ENCODE results near the gene FOXO4.

The FOXO4 gene

GRCh38 chrX:71147496-71148277 is 52.0 kb downstream of the FOXO4 start:
- Mint-ChIP-seq H3K27ac (no peak overlapping the region), H3K9me3 (no peaks in the 10 kb centered on the region), H3K27me3 (no peaks in the 10 kb centered on the region), H3K36me3 (ENCODE audit: low read depth) (no peaks in the 10 kb centered on the region), H3K4me1 (ENCODE audit: low read depth) (peaks cover 10% of the 10 kb centered on the region), H3K4me3 (no peak overlapping the region)

- peaks cover 10% of the 10 kb centered on the region for H3K4me1 Mint-ChIP-seq (ENCODE audit: low read depth)
- H3K9me3 Mint-ChIP-seq = no peaks in the 10 kb centered on the region
- no peaks in the 10 kb centered on the region for H3K36me3 Mint-ChIP-seq (ENCODE audit: low read depth)
- no peak overlapping the region for H3K4me3 Mint-ChIP-seq
- H3K27me3 Mint-ChIP-seq = no peaks in the 10 kb centered on the region
- H3K27ac Mint-ChIP-seq = no peak overlapping the region
Observed at GRCh38 chrX:71148278-71148663, 52.6 kb downstream of the FOXO4 start.

GRCh38 chrX:71151366-71151765 is 55.7 kb downstream of the FOXO4 start:
- Mint-ChIP-seq H3K9me3 (no peaks in the 10 kb centered on the region), H3K27ac (no peak overlapping the region), H3K4me1 (ENCODE audit: low read depth) (peaks cover 2% of the 10 kb centered on the region), H3K4me3 (no peak overlapping the region), H3K36me3 (ENCODE audit: low read depth) (no peaks in the 10 kb centered on the region), H3K27me3 (no peaks in the 10 kb centered on the region)

All from stimulated activated naive CD8-positive, alpha-beta T cell treated with anti-CD3 and anti-CD28 coated beads, Interleukin-15, Interleukin-2, amounts not matched to agents 100 ng/mL and 50 ng/mL, for 24 hours (primary cell).